HEK293T (cell line): ENCODE results near the gene CD48.

Experiments used
- ARNT ChIP-seq: fragments of 450-650 bp; IDR thresholded peaks from 2 replicates; pipeline ENCODE4 v1.6.1; 2017; ENCODE audit warnings: mild to moderate bottlenecking
- BHLHE40 ChIP-seq: fragments of 450-650 bp; IDR thresholded peaks from 2 replicates; pipeline ENCODE4 v1.6.1; 2016; ENCODE audit warnings: mild to moderate bottlenecking, moderate library complexity, borderline replicate concordance
- CTBP1 ChIP-seq: fragments of 450-650 bp; IDR thresholded peaks from 2 replicates; pipeline ENCODE4 v1.6.1; 2016; ENCODE audit warnings: borderline replicate concordance
- ELF4 ChIP-seq: fragments of 450-650 bp; IDR thresholded peaks from 2 replicates; pipeline ENCODE4 v1.6.1; 2017; ENCODE audit warnings: antibody characterized with exemption
- FOXA1 ChIP-seq: fragments of 450-650 bp; IDR thresholded peaks from 2 replicates; pipeline ENCODE4 v1.6.1; 2016; ENCODE audit warnings: mild to moderate bottlenecking
- FOXK2 ChIP-seq: fragments of 450-650 bp; IDR thresholded peaks from 2 replicates; pipeline ENCODE4 v1.6.1; 2016; ENCODE audit warnings: mild to moderate bottlenecking
- L3MBTL2 ChIP-seq: fragments of 450-650 bp; conservative IDR thresholded peaks from 2 replicates; pipeline ENCODE4 v1.6.1; 2016; ENCODE audit warnings: mild to moderate bottlenecking
- LEF1 ChIP-seq: fragments of 450-650 bp; IDR thresholded peaks from 2 replicates; pipeline ENCODE4 v1.6.1; 2017; ENCODE audit warnings: mild to moderate bottlenecking, borderline replicate concordance
- SP1 ChIP-seq: fragments of 450-650 bp; IDR thresholded peaks from 2 replicates; pipeline ENCODE4 v1.6.1; 2017
- SUZ12 ChIP-seq: fragments of 450-650 bp; IDR thresholded peaks from 2 replicates; pipeline ENCODE4 v1.6.1; 2016; ENCODE audit warnings: mild to moderate bottlenecking
- TARDBP ChIP-seq: fragments of 450-650 bp; IDR thresholded peaks from 2 replicates; pipeline ENCODE4 v1.6.1; 2016
- TF ChIP-seq, protein P1 (sequence below): fragments of 450-650 bp; IDR thresholded peaks from 2 replicates; pipeline ENCODE4 v1.6.1; 2016

DNA sequence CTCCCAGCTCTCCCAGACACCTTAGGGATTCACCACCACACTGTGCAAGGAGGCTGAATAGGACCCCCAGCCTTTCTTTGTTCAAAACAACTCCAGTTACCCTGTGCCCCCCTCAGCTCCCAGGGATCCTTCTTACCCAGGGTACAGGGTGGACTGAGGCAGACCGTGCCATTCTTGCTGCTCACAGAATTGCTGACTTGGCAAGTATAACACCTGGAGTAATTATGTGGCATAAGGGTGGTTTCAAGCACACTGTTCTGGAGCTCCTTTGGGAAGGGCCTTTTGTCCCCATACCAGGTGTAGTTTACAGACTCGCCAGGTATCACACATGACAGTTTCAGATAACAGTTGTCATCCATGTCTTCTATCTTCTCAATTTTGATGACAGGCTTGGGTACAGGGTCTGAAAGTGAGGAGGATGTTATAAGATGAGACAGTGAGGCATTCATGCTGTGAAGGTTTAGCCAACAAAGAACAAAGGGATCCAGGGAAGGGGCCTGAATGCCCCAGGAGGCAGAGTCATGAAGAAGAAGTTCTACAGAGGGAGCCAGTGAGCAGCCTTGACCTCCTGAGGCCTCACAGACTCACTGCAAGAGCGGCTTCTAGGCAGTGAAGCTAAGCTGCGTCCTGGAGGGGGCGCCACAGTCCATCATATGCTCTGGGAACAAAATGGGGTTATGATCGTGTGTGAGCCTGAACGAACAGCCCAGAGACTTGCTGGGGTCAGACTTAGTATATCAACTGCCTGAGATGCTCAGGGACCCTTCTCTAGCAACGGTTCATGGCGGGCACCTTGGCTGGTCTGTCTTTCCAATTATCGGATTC lies 30.3 kb downstream of the CD48 start:
- TF ChIP-seq CTBP1 (no peak), FOXA1 (no peak), LEF1 (no peak), TARDBP (no peak), FOXK2 (no peak), SUZ12 (no peak), L3MBTL2 (no peak), SP1 (no peak), BHLHE40 (no peak), ARNT (no peak), ELF4 (no peak)
- TF ChIP-seq, protein P1, sequence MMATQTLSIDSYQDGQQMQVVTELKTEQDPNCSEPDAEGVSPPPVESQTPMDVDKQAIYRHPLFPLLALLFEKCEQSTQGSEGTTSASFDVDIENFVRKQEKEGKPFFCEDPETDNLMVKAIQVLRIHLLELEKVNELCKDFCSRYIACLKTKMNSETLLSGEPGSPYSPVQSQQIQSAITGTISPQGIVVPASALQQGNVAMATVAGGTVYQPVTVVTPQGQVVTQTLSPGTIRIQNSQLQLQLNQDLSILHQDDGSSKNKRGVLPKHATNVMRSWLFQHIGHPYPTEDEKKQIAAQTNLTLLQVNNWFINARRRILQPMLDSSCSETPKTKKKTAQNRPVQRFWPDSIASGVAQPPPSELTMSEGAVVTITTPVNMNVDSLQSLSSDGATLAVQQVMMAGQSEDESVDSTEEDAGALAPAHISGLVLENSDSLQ, result no peak
